CD4-positive, alpha-beta T cell treated with Interleukin-10 for 1 hour (primary cell): ENCODE results near the gene ESRP2.

ENCODE experiments used
- DNase-seq: peaks from one replicate; pipeline ENCODE4 v3.0.0-alpha.2; 2020

Gene ESRP2

GRCh38 chr16:68214726-68215125, 21.2 kb downstream of the ESRP2 start:
- DNase-seq: no peak

DNA sequence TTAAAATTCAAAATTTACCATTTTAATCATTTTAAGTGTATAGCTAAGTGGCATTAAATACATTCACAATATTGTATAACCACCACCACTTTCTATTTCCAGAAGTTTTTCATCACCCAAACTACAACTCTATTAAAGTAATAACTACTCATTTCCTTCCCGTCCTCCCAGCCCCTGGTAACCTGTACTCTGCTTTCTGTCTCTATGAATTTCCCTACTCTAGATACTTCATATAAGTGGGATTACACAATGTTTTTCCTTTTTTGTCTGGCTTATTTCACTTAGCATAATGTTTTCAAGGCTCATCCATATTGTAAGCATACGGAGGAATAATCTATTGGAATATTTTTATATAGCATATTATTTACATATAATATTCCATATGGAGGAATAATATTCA, 29.7 kb downstream of the ESRP2 start:
- DNase-seq: no peak

DNA sequence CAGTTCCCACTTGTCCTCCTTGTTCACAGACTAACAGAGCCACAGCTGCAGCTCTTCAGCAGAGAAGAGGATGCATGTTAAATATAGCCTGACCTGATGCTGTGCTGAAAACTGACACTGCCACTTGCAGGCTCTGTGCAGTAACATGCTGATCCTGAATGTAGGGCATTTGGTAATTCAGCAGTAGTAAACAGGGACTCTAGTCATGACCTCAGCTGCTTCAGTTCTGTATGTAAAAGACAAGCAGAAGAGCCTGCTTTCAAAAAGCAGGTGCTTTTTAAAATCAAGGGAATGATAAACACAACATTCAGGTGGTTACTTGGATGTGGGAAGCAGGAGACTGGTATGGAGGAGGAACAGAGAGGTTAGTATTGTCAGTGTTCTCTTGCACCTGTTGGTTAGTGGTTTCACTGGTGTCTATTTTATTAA, 33.8 kb downstream of the ESRP2 start:
- no peak for DNase-seq

DNA sequence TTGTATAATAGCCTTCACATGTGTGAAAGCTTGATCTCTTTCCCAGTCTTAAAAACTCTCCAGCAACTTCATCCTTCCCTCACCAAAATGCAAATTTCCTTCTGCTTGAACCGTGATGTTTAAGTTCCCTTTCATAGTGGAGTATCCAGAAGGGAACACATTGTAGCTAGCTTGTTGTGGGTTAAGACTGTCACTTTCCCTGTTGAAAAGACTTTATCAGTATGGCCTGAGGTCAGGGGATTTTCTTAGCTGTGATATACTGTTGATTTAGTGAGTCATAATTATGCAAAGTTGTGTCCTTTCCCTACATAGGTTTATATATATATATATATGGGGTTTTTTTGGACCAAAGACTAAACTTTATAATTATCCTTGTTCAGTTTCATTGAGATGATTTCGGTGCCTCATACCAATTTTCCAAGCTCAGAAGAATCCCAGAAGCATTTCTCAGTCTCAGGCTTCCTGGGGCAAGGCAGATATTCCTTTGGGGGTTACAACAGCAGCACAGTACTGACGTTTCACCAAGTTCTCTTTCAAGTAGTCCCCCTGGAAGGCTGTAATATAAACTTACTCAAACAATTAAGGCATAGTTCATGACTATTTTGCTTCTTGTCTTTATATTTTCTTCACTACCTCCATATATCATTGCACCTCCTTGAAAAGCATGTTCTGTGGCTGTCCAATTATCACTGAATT, 35.7 kb downstream of the ESRP2 start:
- DNase-seq: no peak

GRCh38 chr16:68197250-68197649, 38.7 kb downstream of the ESRP2 start:
- DNase-seq: no peak

GRCh38 chr16:68194251-68194650, 41.7 kb downstream of the ESRP2 start:
- DNase-seq: no peak

GRCh38 chr16:68190736-68191510, 45.0 kb downstream of the ESRP2 start:
- DNase-seq: no peak

GRCh38 chr16:68190081-68190480, 45.8 kb downstream of the ESRP2 start:
- DNase-seq: no peak

DNA sequence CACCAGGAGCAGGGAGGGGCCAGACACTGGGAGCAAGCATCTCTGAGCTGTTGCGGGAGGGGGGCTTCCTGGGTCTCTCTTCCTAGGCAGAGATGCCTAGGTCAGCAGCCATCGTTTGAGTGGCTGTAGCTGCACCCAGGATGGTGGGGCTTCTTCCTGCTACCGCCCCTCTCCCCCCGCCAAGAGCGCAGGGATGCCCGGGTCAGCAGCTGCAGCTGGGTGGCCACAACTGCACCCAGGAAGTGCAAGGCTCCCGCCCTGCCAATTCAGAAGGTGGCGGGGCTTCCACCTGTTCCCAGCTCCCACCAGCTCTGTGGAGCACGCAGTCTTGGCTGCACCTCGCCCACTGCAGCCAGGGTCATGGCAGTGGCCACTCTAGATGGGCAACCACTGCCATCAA, 47.8 kb downstream of the ESRP2 start:
- no peak for DNase-seq

GRCh38 chr16:68187505-68187904, 48.4 kb downstream of the ESRP2 start:
- DNase-seq: no peak

GRCh38 chr16:68186877-68187276, 49.0 kb downstream of the ESRP2 start:
- no peak for DNase-seq

- DNase-seq: no peak
Measured at GRCh38 chr16:68183046-68183445, 52.9 kb downstream of the ESRP2 start.

GRCh38 chr16:68179855-68180254, 56.1 kb downstream of the ESRP2 start:
- no peak for DNase-seq

DNA sequence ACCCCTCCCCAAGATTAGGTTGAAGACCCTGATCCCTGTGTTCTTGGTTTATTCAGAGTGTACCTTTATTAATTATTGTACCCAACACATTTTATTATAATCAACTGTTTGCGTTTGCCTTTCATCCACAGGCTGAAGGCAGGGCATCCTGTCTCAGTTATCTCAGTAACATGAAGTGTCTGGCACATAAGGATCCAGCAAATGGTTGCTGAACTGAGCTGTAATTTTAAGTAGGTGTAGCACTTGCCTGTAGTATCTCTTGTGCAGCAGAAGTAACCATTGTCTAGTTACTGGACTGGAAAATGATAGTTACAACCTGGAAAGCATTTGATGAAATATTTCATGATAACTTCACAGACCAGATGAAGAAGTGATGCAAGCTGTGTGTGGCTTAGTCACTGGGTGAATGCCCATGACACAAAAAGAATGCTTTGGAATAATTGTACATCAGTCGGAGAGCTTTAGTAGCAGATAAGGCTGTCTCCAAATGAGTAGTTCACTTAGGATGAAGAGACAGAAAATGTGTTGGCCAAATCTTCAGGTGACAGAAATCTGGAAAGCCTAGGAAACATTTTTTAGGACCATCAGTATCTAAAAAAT, 56.6 kb downstream of the ESRP2 start:
- DNase-seq: no peak
